GM21723 (cell line): ENCODE measurements around the gene CRYBA2.

Experiments
- ATAC-seq: cut with Tn5 transposase; IDR thresholded peaks from one replicate; pipeline ENCODE4 v1.9.1; 2021; ENCODE audit warnings: mild to moderate bottlenecking, moderate library complexity; ENCODE audit not compliant: unreplicated experiment

The CRYBA2 gene

DNA sequence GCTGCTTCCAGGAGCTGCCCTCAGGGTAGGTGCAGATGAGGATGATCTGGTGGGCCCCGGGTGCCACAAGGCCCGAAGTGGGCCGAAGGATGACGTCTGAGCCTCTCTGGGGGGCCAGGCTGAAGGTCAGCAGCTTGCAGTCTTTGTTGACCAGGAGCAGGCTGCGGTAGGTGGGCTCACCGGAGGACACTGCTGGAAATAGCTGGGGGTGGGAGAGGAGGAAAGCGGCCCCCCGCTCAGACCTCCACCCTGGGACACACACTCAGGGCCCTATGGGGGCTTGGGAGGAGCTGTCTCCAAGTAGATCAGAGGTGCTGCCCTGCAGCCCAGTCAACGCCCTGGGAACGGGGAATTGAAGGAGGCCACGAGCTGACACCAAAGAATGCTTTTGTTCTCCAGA lies 30.8 kb upstream of the CRYBA2 start:
- no peak for ATAC-seq

DNA sequence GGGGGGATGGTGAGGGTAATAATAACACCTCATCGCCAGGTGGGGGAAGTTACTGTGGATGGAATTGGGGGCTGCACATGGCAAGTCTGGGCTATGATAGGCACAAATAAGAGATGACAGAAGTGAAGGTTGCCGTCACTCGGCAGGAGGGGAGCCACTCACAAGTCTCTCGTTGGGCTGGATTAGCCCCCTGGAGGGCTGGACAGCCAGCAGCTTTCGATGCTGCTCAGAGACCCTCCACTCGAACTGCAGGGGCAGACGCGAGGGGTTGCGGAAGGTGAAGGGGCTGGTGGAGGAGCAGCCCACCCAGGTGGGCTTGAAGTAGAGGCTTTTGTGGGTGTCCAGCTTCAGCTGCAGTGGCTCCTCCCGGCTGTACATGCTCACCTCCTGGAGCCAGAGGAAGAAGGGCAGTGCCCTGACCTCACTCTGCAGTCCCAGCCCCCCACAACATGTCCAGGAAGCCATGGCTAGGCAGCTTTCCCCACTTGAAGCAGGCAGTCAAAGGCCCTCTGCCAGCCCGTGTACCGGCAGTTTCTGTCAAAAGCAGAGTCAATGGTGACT lies 29.9 kb upstream of the CRYBA2 start:
- ATAC-seq: no peak

DNA sequence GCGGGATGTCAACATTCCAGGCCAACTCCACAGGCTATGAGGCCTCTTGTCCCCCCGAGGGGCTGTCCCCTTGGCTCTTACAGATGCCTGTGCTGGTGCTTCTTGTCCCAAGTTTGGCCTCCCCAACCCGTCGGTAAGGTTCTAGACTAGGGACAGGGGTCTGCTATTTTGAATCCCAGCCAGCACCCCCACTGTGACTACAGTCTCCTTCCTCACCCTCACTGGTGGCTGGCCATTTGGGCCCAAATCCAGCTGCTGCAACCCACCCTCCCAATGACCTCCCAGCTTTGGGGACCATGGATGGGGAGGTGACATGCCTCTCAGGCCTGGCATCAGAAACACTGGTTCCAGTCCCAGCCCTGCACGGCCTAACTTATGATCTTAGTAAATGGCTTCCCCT lies 29.4 kb upstream of the CRYBA2 start:
- ATAC-seq: no peak

DNA sequence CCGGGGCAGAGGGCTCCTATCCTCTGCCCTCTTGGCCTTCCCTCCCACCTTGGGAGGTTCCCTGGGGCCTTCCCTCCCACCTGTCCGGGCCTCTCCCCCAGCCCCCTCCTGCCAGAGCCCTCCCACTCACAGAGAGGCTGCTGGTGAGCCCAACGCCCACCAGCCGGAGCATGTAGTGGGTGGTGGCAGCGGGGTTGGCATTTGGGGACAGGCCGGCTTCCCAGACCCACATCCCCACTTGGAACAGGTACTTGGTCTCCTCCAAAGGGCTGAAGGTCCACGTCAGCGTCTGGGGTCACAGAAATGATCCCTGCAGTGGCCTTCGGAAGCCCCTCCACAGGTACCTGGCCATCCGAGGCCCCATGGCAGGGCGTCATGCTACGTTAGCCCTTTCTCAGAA lies 28.8 kb upstream of the CRYBA2 start:
- ATAC-seq: no peak

DNA sequence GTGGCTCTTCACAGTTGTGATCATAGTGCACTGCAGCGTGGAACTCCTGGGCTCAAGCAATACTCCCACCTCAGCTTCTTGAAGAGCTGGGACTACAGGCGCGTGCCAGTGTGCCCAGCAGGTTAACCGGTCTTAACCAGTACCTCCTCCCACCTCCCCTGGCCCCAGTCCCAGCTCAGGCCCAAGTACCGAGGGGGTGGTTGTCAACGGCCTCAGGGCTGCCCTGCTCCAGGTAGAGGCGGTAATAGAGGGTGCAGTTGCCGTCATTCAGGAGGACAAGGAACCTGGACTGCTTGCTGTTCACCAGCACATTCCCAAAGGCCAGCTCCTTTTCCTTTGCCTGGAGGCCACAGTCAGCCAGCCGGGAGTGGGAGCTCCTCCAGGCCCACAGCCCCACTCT lies 28.4 kb upstream of the CRYBA2 start:
- ATAC-seq: no peak

DNA sequence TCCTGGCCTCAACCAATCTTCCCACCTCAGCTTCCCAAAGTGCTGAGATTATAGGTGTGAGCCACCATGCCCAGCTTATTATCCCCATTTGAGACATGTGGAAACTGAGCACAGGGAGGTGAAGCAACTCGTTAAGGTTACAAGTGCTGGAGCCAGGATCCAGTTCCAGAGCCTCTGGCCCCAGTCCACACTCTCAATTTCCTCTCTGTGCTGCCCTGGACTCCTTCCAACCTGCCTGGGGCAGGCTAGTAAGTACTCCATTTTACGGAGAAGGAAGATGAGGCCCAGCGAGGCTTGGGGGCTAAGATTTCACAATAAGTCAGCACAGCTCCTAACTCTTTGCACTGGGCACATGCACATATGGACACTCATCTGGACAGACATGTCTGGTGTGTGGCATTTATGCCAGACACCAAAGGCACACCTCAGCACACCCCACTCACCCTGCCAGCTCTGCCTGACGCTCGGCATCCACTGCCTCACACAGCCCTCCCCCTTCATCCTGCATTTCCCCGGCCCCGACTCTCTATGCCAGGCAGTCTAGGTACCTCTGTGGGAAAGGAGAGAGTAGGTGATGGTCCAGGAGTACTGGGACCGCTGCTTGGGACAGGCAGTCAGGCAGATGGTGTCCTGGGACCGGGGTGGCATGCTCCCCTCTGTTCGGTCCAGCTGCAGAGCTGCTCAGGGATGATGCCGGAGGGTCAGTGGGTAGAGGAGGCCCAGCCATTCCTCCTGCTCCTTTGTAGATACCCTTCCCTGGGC lies 27.6 kb upstream of the CRYBA2 start:
- no peak for ATAC-seq

DNA sequence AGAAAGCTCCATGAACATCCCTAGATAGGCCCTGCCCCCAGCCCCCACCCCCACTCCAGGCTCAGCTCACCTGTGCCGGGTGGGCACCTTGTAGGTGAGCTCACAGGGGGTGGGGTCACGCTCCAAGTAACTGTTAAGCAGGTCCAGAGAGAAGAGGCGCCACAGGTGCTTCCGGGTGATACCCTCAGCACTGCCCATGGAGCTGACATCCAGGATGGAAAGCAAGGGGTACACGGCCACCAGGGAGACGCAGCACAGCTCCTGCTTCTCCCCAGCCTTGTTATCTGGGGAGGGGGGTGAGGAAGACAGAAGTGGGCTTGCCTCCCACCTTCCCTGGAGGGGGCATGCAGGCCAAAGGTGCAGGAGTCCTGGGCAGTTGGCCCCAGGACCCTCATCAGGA lies 26.2 kb upstream of the CRYBA2 start:
- no peak for ATAC-seq

DNA sequence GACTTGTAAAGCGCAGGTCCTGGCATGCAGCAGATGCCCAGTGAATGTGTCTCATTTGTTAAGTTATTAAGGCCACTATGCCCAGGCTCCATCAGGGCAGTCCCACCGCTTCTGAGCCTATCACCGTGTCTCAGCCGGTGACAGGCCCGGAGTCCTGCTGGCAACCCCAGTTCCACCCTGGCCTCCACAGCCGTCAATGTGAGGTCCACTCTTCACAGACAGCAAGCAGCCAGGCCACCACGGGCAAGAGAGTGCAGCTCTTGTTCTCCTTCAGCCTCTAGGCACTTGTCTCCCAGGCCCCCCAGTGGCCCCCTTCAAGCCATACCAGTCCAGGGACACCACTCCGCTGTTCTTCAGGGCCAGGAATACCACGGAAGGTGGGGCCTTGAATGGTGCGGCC lies 25.5 kb upstream of the CRYBA2 start:
- ATAC-seq: no peak

DNA sequence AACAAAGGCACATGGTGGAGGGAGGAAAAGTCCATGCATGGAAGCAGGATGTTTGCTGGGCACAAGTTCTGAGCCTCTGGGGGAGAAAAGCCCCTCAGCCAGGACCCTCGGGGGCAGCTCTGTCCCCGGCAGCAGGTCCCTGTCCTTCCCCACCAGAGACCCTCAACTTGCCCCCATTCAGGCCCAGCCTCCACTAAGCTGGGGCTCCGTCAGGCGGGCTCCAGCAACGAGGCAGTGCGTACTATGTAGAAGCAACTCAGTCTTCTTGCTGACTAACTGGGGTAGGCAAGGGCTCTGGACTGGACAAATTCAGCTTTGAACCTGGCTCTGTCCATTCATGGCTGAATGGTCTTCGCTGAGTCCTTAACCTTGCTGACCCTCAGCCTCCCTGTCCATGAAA lies 25.1 kb upstream of the CRYBA2 start:
- no peak for ATAC-seq

DNA sequence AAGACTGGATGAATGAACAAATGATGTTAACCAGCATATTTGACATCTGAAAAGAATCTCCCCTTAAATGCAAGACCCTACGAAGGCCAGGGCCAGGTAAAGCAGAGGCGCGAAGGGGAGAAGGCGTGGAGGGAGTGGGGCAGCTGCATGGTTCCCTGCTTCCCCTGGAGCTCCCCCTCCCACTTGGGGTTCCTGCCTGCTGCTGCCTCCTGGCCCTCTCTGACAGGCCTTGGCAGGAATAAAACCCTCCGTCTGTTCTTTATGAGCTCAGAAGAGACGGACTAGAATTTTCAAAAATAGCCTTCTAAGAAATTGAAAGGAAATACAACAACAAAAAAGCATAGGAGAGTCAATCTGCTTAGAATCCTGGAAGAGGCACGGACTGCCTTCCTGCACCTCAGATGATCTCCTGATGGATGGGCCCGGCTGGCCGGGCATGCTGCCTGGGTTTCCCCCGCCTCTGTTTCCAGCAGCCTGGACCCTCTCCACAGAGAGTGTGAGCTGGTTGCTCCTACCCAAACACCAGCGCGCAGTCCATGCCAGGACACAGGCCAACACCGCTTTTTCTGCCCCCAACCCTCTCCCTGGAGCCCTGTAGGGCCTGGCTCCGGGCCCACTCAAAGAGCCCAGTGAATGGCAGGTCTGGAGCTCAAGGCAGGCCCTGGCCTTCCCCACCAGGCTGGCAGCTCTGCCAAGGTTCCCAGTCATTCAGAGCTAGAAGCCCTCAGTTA lies 24.1 kb upstream of the CRYBA2 start:
- ATAC-seq: no peak

DNA sequence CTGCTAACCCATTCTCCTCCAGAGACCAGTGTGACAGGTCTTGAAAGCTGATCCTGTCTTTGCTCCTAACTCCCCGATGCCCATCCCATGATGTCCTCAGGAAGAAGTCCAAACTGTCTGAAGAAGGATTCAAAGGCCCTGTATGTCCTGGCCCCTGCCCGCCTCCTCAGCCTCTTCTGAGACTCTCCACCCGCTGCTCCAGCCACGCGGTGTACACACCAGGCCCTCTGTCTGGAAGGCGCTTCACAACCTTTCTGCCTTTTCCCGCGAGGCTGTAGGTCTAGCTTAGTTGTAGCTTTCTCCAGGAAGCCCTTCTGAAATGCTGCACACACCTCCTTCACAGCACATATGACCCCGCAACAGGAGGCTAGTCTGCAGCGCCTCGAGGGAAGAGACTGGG lies 23.5 kb upstream of the CRYBA2 start:
- ATAC-seq: no peak

DNA sequence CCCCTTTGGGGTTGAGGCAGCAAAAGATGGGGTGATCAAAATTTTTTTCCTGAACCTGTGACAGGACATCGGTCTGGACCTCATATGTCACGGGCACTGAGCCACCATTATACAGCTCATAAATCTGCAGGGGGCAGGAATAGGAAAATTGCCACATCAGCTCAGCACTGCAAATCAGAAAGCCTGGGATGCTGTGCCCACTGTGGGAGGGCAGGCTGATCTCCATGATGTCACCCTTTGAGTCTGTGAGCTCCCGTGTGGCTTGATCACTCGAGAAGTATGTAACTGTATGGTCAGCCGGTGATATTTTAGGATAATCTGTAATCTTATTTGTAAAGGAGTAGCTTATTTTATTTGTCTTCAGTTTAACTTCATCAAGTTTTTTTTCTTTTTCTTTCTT lies 17.7 kb upstream of the CRYBA2 start:
- no peak for ATAC-seq

DNA sequence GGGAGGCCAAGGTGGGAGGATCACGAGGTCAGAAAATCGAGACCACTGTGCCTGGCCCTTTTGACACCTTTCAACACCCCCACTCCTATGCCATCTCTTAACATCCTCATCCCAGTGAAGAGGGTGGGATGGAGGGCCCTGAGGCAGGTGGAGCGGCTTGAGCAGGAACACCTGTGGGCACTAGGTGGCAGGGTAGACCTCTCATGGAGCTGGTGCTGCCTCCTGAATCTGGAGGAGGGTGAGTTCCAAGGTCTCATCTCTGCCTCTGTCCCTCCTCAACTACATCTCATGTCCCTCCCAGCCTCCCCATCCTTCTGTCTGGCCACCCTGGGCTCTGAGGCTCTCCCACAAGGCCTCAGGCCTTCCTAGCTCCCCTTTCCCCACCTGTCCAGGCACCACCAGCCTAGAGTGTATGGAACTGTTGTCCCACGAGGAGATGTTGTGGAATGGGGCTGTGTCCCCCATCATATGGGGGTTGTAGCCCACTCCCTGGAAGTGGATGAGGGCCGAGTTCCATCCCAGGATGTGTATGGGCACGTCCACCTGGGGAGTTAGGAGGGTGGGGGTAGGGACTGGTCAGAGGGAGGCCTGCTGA lies 17.0 kb upstream of the CRYBA2 start:
- ATAC-seq: no peak

DNA sequence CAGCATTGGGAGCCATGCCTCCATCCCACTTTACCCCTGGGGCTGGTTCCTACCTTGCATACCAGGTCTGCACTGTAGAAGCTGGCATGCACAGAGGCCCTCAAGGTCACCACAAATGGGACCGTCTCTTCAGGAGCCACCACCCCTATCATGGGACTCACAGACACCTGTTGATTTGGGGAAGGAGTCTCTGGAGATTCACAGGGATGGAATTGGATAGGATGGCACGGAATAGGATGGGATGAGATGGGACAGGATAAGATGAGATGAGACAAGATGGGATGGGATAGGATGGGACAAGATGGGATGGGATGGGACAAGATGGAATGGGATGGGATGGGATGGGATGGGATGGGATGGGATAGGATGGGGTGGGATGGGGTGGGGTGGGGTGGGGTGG lies 16.1 kb upstream of the CRYBA2 start:
- ATAC-seq: no peak

DNA sequence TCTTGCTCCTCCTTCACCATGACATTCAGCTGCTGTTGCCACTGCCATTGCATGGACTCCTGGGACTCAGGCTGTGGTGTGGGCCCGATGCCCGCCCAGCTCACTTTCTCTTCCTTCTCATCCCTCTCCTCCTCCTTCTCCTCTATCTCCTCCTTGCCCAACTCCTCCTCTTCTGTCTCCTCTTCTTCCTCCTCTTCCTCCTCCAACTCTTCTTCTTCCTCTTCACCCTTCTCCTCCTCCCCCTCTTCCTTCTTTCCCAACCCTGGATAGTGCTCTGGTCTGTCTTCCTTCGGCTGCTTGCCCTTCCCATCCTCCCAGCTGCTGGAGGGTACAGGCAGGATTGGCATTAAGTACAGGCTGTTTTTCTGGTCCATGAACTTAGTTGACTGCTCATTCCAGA lies 10.8 kb upstream of the CRYBA2 start:
- no peak for ATAC-seq

DNA sequence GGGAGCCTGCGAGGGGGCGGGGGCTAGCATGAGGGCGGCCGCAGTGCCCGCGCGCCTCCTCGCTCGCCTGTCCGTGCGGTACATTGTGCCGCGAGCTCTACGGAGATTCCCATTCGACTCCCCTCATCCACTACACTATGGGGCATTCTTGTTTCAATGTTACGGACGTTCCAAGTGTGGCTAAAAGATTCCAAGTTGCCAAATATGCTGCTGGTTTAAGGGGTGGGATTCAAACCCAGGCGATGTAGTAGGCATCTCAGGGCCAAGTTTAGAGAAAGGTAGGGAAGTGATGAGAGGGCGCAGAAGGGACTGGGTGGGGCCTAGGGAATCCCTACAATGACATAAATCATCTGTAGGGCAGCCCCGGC lies 10.0 kb upstream of the CRYBA2 start:
- ATAC-seq: no peak

DNA sequence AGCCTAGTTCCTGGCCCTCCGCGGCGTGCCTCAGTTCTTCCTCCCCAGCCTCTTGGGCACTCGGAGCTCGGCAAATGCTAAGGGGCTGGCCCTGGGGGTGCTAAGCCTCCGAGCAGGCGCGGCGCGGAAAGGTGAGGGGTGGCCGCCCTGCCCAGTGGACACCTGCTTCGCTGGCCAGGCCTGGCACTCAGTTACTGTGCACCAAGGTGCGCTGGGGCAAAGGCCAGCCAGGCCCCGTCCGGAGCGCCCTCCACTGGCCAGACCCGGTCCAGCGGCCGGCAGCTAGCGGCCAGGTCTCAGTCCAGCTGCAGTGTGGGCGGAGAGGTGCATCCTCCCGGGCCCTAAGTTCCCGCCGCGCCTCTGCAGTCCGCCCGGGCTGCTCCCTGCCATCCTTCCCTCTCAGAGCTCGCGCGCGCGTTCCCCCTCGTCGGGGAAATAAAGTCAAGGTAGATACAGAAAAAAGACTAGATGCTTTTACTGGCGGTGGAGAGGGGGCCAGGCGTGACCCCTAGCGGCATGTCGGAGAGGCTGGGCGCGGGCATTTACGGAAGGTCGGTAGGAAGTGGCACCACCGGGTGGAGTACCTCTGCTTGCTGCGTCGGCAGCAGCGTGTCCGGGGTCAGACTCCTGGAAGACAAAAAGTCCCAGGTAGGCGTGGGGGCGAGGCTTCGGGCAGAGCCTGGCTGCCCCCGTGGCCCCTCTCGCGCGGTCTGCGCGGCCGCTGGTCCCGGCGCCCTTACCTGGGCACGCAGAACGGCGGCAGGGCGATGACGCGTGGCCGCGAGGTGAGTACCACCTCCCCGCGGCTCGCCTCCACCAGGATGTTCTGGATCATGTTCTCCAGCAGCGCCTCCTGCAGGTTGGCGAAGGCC lies 9.4 kb upstream of the CRYBA2 start:
- ATAC-seq: no peak

DNA sequence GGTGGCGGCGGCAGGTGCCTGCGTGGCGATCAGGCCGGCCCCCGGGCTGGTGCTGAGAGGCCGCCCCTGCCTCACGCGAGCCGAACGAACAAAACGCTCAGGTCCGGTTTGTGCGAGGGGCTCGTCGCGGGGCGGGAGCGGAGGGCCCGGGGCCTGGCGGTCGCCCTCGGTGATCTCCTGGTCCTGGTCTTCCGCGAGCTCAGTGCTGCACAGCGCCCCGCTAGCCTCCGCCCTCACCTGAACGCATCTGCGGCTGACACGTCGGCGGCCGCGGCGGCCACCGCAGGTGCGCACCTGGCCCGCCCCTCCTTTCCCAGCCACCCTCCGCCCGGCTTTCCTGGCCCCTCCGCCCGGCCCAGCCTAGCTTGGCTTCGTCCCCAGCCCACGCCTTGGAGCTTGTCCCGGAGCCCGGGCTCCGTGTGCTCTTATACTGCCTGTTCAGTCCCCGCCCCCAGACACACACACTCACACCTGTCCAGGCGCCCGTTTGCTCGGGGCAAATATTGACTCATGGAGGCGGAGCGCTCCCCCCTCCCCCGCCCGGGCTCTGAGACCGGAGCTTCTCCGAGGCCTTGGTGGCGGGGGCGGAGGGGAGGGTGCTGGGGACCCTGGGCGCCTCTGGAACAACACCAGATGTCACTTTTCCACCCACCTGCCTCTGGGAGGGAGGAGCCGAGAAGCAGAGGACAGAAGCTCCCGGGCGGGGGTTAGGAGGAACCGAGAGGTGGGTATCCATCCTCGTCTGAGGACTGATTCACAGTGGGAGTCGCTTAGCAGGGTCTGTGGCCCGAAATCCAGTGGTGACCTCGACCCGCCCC lies 8.6 kb upstream of the CRYBA2 start:
- ATAC-seq: no peak

DNA sequence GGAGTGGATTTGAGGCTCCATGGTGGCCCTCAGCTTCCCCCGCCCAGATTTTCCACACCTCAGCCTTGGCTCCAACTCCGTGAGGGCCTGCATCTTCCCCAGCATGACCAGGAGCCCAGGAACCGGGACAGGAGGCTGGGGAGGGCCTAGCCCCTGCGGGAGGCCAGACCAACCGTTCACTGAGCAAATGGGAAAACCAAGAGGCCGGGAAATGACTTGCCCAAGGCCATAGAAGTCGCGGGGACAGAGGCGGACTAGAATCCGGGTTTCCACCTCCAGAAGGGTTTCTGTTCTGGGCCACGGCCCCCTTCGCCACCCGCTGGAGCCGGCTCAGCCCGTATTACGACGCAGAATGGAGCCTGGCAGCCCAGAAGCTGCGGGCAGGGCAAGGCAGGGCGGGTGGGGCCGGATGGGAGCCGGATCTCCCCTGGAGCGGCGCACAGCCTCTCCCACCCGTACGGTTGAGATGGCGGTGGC lies 7.9 kb upstream of the CRYBA2 start:
- ATAC-seq: no peak

DNA sequence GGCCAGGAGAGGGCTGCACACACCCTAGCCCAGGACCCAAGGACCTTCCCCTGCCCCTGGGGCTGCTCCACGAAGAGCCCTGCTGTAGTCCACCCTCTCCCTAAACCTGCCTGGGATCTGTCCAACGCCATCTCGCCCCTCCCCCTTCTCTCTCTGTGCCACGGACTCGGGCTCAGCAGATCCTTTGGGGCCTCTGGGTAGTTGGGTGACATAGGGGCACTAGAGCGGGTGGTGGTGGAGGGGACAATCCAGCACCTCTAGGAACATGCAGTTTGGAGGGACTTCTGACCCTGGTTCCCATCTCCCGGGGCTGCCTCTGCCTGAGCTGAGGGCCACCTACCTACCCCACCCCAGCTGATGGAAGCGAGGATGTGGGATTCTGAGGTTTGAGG lies 7.3 kb upstream of the CRYBA2 start:
- no peak for ATAC-seq
